Stimulated activated CD4-positive, alpha-beta T cell treated with anti-CD3 and anti-CD28 coated beads, Interleukin-1b, Interleukin-23, amount 100 ng/mL, for 4 hours (primary cell): ENCODE data around the gene SELENOO.

Experiments
- DNase-seq, 2 donors: peaks; one replicate each; pipeline ENCODE4 v3.0.0-alpha.2; 2020; ENCODE audit warnings: low read depth in 2 of 2

SELENOO gene

DNA sequence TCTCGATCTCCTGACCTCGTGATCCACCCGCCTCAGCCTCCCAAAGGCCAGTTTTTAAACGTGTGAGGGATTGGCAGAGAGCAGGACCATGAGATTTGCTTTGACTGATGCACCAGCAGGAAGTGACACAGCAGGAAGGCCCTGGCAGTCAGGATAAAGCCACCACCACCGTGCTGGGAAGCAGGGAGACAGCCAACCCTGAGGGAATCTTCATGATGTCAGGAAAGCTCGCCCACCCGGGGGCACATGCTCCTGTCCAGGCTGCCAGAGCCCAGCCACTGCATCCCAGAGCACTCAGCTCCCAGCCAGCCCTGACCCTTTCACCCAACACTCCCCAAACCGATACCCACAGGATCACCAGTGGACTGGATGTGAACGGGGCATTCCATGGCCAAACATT lies 37.9 kb downstream of the SELENOO start:
- DNase-seq = no peak

DNA sequence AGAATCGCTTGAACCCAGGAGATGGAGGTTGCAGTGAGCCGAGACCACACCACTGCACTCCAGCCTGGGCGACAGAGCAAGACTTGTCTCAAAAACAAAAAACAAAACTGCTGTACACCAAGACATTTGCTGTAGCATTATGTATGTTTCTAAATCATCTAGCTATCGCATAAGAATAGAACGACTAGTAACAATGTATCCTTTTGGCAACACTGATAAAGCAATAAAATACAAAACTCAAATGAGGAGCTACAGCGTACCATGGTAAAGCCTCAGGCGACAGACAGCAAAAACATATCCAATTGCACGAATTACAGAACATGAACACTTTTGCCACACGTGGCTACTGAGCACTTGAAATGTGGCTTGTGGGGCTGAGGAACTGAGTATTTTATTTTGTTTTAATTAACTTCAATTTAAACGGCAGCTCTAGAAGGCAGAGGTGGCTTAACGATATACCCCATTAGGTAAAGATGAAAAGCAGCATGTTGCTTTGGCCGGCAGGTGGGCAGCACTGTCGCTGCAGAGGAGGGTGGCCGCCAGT lies 41.7 kb downstream of the SELENOO start:
- no peak for DNase-seq

DNA sequence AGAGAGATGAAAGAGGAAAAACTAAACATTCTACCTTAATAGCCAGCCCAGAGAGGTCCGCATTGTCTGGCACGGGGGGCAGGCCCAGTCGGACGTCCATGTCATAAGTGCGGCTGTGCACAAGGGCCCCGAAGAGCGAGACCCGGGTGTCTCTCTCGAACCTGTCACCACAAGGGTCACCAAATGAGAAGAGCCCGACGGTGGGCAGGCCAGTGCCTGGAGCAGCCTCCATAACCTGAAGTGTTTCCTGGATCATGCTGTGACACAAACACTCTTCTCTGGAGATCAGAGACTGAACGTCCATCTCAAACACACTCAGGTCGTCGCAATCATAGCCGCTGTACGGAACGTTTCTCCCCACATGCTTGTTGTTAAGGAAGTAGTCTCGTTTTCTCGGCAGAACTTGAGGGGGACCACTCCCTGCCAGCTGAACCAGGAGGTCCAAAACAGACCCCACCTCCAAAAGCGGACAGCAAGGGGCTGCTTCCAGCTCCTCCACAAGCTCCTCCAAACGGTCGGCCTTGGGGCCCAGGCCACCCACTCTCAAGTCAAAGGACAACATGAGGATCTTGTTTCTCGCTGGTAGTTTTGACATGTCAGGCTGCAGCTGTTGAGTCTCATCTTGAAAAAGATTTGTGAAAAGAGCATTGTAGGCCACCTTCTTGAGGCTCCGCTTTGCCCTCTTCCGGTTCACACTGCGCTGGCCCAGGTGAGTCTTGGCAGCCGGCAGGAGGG lies 43.0 kb downstream of the SELENOO start:
- DNase-seq = no peak

DNA sequence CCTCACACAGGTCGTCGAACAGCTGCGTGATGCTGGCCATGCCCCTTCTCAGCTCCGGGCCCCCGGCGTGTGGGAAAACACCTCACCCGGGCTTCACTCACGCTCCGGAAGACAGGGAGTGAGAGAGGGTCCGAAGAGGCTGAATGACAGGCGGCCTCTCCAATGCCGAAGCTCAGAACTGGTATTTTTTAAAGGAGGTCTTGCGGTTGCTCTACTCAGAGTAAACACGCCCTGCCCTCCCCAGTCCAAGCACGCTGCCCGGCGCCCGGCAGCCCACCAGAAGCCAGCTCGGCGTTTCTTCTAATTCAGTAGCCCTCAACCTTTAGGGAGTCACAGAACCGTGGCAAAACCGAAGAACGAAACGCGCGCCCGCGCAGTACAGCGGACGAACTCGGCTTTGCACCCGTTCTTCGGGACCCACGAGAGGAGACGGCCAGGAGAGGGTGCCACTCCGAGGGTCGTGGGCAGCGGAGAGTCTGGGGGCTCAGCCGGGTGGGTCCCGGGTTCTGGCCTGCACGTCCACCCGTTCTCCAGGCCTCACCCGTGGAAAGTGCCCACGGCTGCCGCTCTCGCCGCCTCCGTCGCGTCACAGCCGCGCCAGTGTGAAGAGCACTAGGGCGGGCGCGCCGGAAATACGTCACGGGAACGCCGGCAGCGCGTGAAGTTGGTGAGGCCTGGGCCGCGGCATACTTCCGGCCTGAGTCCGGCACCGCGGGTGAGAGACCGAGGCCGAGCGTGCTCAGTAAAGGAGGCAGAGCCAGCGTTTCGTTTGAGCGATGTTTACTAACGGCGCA lies 43.8 kb downstream of the SELENOO start, which contains the start of gene TUBGCP6:
TUBGCP6 (minus strand) TSS at position 604 of the 794 bp plus-strand sequence; CDS start at position 40, 564 bp downstream.
- peak; percentile 85 to 91 for DNase-seq

DNA sequence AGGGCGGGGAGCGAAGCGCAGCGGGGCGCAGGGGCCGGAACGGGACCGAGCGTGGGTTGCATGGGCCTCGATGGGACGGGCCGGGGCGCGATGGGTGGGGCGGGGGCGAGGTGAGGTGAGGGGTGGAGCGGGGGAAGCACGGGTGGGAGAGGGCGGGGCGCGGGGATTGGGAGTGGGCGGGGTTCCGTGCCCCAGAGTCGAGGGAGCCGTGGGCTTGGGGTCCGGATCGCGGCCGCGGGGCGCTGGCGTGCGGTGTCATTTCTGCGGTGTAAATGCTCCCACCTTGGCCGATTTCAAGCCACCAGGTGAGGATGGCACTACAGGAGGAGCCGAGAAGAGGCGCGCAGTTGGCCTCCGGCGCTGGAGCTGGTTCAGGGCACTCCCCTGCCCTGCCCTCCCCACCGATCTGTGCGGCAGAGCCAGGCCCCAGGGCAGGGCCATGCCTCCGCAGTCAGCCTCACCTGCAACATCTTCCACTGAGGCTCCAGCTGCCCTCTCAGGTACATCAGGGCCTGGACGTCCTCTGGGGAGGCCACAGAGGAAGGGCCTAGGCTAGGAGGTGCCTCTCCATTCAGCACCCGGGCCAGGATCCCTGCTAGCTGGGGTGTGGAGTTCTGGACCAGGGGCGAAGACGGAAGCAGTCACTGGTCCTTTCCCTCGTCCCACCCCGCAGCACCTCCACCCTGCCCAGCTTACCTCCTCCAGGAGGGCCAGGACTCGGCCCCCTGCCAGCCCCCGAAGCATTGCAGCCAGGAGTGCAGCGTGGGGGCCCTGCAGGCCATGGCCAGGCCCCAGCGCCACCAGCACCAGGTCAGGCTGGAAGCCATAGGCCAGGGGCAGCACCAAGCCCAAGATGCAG lies 44.6 kb downstream of the SELENOO start:
- peak in 1 of 2 donors; percentile 73 for DNase-seq

DNA sequence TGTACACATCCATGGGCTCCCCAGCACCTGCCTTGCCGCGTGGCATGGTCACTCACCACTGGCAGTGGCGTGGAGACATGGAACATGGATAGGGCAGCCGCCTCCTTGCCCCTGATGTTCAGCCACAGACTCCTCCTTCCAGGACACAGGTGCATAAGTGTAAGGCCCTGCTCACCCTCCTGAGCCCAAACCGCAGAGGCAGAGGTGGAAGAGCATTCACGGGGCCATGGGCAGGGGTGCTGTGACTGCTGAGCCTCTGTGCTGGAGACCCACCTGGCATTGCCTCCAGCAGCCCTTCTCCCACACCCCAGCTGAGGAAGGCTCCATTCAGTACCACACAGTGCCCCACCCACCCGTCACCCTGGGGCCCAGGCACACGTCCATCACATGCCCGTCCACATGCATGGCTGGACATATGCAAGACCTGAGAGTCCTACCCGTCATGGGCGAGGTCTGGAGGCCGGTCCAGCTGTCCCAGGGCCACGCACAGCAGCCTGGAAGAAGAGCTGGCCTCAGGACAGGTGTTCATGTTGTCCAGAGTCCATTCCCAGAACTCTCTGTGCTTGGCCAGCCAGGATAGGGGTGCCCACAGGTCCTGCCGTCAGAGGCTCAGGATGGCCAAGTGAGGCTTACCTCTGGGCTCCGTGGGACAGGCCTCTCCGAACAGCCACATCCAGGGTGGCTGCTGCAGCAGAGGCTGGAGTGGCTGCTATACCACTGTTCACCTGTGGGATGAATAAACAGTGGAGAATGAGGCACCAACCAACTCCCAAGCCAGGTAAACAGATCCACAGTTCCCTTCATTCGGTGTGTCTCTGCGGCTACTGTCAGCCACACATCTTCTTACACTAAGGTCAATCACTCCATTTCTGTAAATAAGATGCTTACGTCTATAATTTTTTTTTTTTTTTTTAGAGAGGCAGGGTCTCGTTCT lies 45.7 kb downstream of the SELENOO start:
- no peak for DNase-seq

- DNase-seq = no peak
Observed at GRCh38 chr22:50247748-50248147, 46.9 kb downstream of the SELENOO start.

GRCh38 chr22:50248196-50249081 lies 47.6 kb downstream of the SELENOO start:
- no peak for DNase-seq

DNA sequence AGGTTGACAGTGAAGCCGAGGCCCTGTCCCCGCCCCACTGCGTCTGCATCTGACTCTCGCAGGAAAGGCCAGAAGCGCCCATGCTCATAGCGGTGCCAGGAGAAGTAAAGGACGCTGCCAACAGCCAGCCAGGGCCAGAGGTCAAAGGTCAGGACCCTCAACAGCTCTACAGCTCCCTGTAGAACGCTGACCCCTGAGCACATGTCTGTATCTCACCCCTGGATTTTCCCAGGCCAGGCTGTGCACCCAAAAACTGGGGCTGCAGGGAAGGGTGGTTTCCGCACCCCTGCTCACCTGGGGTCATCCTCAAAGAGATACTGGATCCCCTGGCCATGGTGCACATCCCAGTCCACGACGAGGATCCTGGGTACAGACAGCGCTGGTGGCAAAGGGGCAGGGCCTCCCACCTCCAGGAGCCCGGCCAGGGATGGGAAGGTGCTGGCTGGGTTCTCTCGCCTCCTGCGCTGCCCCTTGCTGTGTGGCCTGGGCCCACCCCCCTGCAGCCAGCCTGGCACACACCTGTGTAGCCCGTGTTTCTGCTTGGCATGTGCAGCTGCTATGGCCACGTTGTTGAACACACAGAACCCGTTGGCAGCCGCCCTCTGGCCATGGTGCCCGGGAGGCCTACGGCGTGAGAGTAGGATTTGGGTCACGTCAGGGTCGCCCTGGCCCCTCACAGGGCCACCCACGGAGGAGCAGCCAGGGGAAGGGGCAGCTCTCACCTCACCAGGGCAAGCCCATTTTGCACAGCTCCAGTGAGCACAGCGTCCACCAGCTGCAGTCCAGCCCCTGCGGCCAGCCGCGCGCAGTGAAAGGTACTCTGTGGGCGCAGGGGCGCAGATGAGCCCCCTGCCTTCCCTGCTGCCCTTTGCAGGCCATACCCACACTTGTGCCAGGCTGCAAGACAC lies 48.8 kb downstream of the SELENOO start:
- no peak for DNase-seq

GRCh38 chr22:50250249-50250554 lies 49.4 kb downstream of the SELENOO start:
- DNase-seq = no peak

GRCh38 chr22:50250555-50251476 lies 50.0 kb downstream of the SELENOO start, which contains the start of gene HDAC10:
Gene HDAC10 (minus strand): TSS chr22:50251265. CDS start chr22:50251032, 233 bp downstream.
- peak; percentile 67 to 76 for DNase-seq

- no peak for DNase-seq
Observed at GRCh38 chr22:50251477-50252081, 50.8 kb downstream of the SELENOO start.

- peak; percentile 62 to 64 for DNase-seq
Observed at GRCh38 chr22:50252082-50253045, 51.6 kb downstream of the SELENOO start.

DNA sequence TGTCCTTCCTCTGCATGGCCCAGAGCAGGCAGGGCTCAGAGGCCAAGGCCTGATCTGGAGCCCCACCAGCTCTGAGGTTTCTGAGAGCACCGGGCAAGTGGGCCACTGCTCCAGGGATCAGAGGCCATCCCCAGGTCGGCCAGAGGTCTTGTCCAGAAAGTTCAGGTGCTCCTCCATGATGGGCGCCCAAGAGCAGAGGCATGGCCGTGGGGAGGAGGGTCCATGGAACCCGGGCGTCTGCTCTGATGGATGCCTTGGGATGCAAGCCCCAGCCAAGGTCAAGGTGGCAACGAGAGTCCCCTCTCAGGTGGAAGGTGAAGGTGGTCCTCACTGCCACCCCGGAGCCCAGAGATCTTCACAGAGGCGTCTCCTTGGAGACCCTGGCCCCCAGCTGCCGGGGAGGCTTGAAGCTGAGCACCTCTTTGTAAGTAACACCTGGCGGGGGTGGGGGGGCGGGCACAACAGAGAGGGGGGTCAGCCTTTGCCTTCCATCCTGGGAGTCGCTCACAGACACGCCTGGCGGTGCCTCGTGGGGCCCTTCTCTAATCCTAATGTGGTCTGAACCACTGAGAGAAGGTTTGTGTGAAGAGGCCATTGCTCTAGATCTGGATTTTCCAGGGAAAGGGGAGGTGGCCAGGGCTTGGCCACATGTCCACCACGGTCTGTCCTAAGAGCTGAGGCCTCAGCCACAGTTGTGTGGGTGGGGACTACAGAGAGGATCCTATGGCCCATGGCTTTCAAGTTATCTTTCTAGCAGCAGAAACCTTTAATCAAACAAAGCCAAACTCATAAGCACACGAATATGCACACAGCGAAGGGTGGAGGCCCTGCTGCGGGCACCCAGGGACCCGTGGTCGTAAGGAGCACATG lies 52.5 kb downstream of the SELENOO start:
- DNase-seq = no peak

GRCh38 chr22:50253941-50254340 lies 53.1 kb downstream of the SELENOO start:
- DNase-seq = no peak
